ENCODE results near the gene ADAM12. TPM values are rescaled to one million over a fixed set of nuclear protein-coding genes. Genes with fewer than 3 reads are reported as not detected.

ADAM12 gene
- total and polyA plus RNA-seq, 10 of the 15 experiments (the other 5 are each of a cell fraction or from before 2014, with no cell fraction given), result under 0.01 to 0.62 (median 0.04) TPM; not detected in 5

GRCh38 chr10:126074291-126074690 is 314.0 kb downstream of the ADAM12 start:
- FAIRE-seq, result no peak
- BruUV-seq (replicated peaks), result no TSS peak
- TF ChIP-seq ZNF687 (IDR thresholded peaks at IDR 0.05) (no peak), EZH2 (IDR thresholded peaks at IDR 0.05; ENCODE audit: borderline replicate concordance, control insufficient read depth, low read depth, low read length) (no peak), TCF7 (IDR thresholded peaks at IDR 0.05; ENCODE audit: borderline replicate concordance) (no peak), USF2 (IDR thresholded peaks at IDR 0.05; ENCODE audit: borderline replicate concordance, low read depth, low read length) (no peak), ESRRA (IDR thresholded peaks at IDR 0.05; ENCODE audit: low read length) (no peak), CTCF (IDR thresholded peaks at IDR 0.05 in 2 of 3, conservative IDR thresholded peaks at IDR 0.05 in 1 of 3; ENCODE audit: control insufficient read depth in 2 of 3, extremely low read depth in 1 of 3, insufficient read depth in 1 of 3, low read depth in 3 of 3, low read length in 3 of 3) (no peak), RFX5 (IDR thresholded peaks at IDR 0.05; ENCODE audit: low read depth, low read length) (no peak), PRDM15 (CRISPR knock-in tag; IDR thresholded peaks at IDR 0.05) (no peak), PAX8 (IDR thresholded peaks at IDR 0.05) (no peak), POU2F2 (IDR thresholded peaks at IDR 0.05; ENCODE audit: borderline replicate concordance, low read depth, low read length) (no peak), EED (IDR thresholded peaks at IDR 0.05; ENCODE audit: low read depth) (no peak)

More at GRCh38 chr10:126074291-126074690, 314.0 kb downstream of the ADAM12 start:
- no peaks in the 10 kb centered on the region for H4K20me1 ChIP-seq (ENCODE audit: control insufficient read depth, insufficient read depth)
- ATAC-seq (no peak), DNase-seq (ENCODE audit: low read depth, low spot score) (no peak)
- RAD21 ChIA-PET (ENCODE audit: unreplicated experiment), result no interaction called here
- H2AFZ ChIP-seq (ENCODE audit: control insufficient read depth, low read depth, low read length), result no peak overlapping the region
- POLR2A ChIA-PET, result no interaction called here
- no peaks in the 10 kb centered on the region for H3K79me2 ChIP-seq (ENCODE audit: control insufficient read depth, insufficient read depth, low read length)
- no peaks in the 10 kb centered on the region for H3K27me3 ChIP-seq (replicated peaks in 1 of 2; ENCODE audit: control insufficient read depth in 2 of 2, insufficient read depth in 2 of 2, low read length in 1 of 2)
- SMC1A ChIA-PET (ENCODE audit: uncharacterized antibody, unreplicated experiment), result no interaction called here
- WGBS (ENCODE audit: insufficient coverage, insufficient replicate concordance, low lambda C conversion rate, missing lambda C conversion rate), result 44% methylated on average over 3 of the region's 3 CpGs
- in situ Hi-C loops (cut with MboI) (no loop called here), intact Hi-C loops (cut with micrococcal nuclease; ENCODE audit: unreplicated experiment) (no loop called here)
- no peaks in the 10 kb centered on the region for H3K36me3 ChIP-seq (ENCODE audit: control insufficient read depth in 2 of 2, insufficient read depth in 2 of 2, low read length in 1 of 2)
- H3K4me1 ChIP-seq (ENCODE audit: control insufficient read depth, insufficient read depth, low read length), result no peaks in the 10 kb centered on the region
- H3K4me3 ChIP-seq, result no peak overlapping the region
- no peak overlapping the region for H3K27ac ChIP-seq (ENCODE audit: control insufficient read depth, insufficient read depth)
- H3K4me2 ChIP-seq (ENCODE audit: control insufficient read depth, insufficient read depth), result no peak overlapping the region
- no peaks in the 10 kb centered on the region for H3K9me3 ChIP-seq (replicated peaks; ENCODE audit: control insufficient read depth, insufficient read depth, low read length)
- no peak overlapping the region for H3K9ac ChIP-seq (ENCODE audit: control insufficient read depth, insufficient read depth, low read length)
- CTCF ChIA-PET, result no interaction called here

Data from GM12878 (cell line).